PC-3 (cell line): ENCODE measurements around the gene ZMYM3.

ENCODE experiments used
- EZH2 ChIP-seq: fragments of 300-600 bp; sonication (generic); IDR thresholded peaks from one replicate; pipeline ENCODE4 v1.6.1; 2017; ENCODE audit warnings: antibody characterized with exemption, mild to moderate bottlenecking, low read length; ENCODE audit not compliant: unreplicated experiment
- EZH2phosphoT487 ChIP-seq: fragments of 300-600 bp; sonication (generic); IDR thresholded peaks from 2 replicates; pipeline ENCODE4 v1.6.1; 2018; ENCODE audit warnings: mild to moderate bottlenecking, antibody characterized with exemption, low read length, borderline replicate concordance
- TF ChIP-seq, protein P1 (sequence below): fragments of 300-600 bp; sonication (generic); conservative IDR thresholded peaks from 2 replicates; pipeline ENCODE4 v1.5.1; 2017; ENCODE audit warnings: antibody characterized with exemption, low read depth, mild to moderate bottlenecking, low read length

DNA sequence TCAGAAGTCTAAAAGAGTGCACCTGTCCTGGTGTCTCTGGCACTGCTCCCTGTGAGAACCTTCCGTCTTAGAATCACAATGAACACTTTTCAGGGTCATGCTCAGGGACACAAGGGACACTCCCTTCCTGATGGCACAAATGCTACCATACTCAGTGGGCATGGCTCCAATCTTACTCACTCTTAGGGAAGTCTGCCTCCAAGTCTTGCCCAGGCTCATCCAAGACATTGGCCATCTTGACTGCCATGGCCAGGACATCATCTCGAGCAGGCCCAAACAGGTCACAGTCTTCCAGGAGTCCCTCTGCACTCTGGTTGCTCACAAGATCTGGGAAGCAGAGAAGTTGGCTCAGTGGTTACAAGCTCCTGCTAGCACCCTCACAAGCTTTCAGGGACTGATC, 8.8 kb downstream of the ZMYM3 start:
- TF ChIP-seq, protein P1, sequence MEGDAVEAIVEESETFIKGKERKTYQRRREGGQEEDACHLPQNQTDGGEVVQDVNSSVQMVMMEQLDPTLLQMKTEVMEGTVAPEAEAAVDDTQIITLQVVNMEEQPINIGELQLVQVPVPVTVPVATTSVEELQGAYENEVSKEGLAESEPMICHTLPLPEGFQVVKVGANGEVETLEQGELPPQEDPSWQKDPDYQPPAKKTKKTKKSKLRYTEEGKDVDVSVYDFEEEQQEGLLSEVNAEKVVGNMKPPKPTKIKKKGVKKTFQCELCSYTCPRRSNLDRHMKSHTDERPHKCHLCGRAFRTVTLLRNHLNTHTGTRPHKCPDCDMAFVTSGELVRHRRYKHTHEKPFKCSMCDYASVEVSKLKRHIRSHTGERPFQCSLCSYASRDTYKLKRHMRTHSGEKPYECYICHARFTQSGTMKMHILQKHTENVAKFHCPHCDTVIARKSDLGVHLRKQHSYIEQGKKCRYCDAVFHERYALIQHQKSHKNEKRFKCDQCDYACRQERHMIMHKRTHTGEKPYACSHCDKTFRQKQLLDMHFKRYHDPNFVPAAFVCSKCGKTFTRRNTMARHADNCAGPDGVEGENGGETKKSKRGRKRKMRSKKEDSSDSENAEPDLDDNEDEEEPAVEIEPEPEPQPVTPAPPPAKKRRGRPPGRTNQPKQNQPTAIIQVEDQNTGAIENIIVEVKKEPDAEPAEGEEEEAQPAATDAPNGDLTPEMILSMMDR: no peak
- TF ChIP-seq EZH2phosphoT487: no peak
- no peak for TF ChIP-seq EZH2
